ENCODE measurements around the gene AGRP.

DNA sequence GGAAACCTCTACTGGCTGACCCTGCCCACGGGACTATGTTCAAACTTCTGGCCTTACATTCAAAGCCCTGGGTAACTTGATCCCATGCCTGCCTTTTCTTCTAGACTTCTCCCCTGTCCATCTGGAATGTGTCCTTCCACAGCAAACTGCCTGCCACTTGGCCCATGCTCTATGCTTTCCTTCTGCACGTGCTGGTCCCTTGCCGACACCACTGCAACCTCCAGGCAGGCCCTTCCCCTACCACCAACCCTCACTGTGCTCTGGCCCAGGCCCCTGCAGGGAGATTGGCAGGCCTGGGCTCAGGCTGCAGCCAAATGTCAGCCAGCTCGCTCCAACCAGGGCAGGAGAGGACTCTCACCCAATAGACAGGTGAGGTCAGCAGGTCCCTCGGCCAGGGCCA is 41.4 kb downstream of the AGRP start:
- TF ChIP-seq, protein P1, sequence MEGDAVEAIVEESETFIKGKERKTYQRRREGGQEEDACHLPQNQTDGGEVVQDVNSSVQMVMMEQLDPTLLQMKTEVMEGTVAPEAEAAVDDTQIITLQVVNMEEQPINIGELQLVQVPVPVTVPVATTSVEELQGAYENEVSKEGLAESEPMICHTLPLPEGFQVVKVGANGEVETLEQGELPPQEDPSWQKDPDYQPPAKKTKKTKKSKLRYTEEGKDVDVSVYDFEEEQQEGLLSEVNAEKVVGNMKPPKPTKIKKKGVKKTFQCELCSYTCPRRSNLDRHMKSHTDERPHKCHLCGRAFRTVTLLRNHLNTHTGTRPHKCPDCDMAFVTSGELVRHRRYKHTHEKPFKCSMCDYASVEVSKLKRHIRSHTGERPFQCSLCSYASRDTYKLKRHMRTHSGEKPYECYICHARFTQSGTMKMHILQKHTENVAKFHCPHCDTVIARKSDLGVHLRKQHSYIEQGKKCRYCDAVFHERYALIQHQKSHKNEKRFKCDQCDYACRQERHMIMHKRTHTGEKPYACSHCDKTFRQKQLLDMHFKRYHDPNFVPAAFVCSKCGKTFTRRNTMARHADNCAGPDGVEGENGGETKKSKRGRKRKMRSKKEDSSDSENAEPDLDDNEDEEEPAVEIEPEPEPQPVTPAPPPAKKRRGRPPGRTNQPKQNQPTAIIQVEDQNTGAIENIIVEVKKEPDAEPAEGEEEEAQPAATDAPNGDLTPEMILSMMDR (IDR thresholded peaks at IDR 0.05; ENCODE audit: low read depth, low read length): no peak
- no peak for TF ChIP-seq POLR2A (IDR thresholded peaks at IDR 0.05; ENCODE audit: extremely low read depth, insufficient read length)

All from NB4 (cell line).